Kasumi-1 (cell line): ENCODE measurements around the gene STX3.
A peak's percentile ranks its signal among the peaks of the same experiment; 100 is the strongest.
"Not testable (repeated sequence)": the region's sequence is repeated elsewhere in the genome, so short reads cannot be mapped to it uniquely, and the experiment has no call there.

Source experiments
- DNase-seq, 2 experiments: peaks; one replicate each; lab custom pipeline; 2025; lab: John Stamatoyannopoulos, UW

Gene STX3

DNA sequence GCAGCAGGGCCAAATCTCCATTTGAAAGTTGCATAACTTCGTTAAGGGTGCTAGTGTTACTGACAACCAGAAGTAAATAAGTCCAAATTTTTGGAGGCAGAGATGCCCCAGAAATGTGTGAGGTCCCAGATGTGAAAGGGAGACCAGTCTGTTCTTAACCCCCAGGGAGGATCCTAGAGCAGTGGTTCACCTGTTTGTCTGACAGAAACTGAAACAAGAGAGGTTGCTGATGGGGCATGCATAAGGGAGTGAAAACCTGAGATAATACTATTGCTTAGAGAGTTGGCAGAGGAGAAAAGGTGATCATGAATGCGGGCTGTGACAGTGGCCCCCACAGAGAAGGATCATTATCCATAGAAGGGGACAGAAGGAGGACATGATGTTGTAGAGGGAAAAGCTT, 86.3 kb downstream of the STX3 start:
- no peak for DNase-seq

DNA sequence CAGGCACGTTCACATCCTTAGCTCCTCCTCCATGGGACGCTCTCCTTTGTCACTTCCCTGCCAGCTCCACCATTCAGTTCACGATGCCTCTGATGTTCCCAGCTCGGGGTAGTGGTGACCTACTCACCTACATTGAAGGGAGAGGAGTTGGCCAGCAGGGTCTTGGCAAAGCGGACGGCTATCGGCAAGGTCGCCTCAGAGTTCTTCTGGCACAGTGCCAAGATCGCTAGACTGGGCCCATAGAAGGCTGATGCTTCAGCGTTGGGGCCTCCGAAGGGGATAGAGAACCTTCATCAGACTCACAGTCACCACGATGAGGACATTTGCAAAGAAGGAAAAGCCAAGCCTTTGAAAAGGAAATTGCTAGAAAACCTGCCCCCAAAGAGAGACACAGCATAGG, 87.1 kb downstream of the STX3 start:
- no peak for DNase-seq

- no peak for DNase-seq
These were observed 90.2 kb downstream of the STX3 start, which contains the start of gene CBLIF for GRCh38 chr11:59845399-59845798. TSS of gene CBLIF (minus strand) at chr11:59845499. CDS start at chr11:59845453, 46 bp downstream.

DNA sequence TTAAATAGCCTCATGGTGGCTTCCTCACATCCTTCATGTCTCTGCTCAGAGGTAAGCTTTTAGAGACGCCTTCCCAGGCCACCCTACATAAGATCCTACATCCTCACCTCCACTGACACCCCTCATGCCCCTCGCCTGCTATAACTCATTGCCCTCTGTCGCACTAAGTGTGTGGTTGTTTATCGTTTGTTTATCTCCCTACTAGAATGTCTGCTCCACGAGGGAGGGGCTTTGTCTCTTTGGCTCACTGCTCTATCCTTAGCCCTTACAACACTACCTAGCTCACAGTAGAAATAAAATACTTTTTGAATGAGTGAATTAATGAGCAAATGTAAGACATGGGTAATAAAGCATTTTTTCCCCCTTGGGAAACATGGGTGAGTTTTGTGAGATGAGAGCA, 91.4 kb downstream of the STX3 start:
- DNase-seq = no peak

DNA sequence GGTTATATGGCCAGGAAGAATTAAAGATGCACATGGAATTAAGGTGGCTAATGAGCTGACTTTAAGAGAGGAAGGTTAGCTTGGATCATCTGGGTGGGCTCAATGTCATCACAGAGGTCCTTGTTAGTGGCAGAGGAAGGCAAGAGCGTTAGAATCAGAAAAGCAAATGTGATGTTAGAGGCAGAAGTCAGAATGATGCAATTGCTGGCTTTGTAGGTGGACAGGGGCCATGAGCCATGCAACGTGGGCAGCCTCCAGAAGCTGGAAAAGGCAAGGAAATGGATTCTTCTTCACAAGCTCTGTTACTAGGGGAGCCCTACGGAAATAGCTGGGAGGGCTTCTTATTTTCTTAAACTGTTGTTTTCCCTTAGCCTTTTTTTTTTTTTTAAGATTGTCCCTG, 92.5 kb downstream of the STX3 start:
- DNase-seq = no peak

DNA sequence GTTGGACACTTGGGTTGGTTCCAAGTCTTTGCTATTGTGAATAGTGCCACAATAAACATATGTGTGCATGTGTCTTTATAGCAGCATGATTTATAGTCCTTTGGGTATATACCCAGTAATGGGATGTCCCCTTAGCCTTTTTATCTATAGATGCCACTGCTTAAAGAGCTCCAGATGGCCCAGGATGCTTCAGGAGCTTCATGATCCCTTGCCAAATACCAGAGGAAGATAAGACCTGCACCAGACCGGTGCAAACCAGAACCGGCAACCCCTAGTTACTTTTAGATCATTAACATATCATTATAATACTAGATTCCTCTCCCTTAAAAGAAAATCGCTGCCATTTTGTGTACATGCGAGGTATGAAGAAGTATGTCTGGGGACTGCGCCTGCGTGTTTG, 93.3 kb downstream of the STX3 start:
- not testable (repeated sequence) for DNase-seq

- DNase-seq = no peak
These were observed 94.0 kb downstream of the STX3 start for GRCh38 chr11:59849129-59849528.

DNA sequence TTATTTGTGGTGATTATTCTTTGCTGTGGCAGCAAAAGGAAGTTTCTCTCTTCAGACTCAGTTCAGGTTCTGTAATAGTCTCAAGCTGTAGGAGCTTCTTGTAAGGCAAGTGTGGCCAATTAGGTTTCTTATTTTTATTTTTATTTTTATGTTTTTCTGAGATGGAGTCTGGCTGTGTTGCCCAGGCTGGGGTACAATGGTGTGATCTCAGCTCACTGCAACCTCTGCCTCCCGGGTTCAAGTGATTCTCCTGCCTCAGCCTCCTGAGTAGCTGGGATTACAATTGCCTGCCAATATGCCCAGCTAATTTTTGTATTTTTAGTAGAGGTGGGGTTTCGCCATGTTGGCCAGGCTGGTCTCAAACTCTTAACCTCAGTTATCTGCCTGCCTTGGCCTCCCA, 94.4 kb downstream of the STX3 start:
- not testable (repeated sequence) for DNase-seq

DNA sequence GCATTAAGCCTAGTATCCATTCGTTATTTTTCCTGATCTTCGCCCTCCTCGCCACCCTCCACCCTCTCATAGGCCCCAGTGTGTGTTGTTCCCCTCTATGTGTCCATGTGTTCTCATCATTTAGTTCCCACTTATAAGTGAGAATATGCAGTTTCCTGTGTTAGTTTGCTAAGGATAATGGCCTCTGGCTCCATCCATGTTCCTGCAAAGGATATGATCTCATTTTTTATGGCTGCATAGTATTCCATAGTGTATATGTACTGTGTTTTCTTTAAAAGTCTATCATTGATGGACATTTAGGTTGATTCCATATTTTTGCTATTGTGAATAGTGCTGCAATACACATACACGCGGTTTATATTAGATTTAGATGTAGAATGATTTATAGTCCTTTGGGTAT, 96.2 kb downstream of the STX3 start:
- DNase-seq = not testable (repeated sequence)

DNA sequence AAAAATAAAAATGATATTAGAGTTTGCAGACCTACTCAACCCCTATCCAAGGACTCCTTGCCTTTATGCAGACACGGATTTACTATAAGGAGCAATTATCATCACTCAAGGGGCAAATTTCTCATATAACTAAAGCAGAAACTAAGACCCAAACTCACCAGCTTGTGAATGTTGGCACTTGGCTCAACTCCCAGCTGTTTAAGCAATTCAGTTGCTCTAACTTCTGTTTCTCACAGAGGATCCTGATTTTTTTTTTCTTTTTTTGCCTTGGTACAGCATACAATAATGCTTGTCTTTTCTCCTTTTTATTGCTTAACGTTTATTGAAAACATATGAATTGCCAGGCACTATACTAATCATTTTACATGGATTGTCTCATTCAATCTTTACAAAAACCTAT, 99.7 kb downstream of the STX3 start:
- peak in 1 of 2 experiments; percentile 1 for DNase-seq
